Embryonic facial prominence (tissue), 1 donor: ENCODE results near the gene KCNF1.

Experiments
- DNase-seq: peaks from one replicate; pipeline ENCODE4 v3.0.0-alpha.2; 2016; ENCODE audit errors: extremely low spot score

Gene KCNF1

DNA sequence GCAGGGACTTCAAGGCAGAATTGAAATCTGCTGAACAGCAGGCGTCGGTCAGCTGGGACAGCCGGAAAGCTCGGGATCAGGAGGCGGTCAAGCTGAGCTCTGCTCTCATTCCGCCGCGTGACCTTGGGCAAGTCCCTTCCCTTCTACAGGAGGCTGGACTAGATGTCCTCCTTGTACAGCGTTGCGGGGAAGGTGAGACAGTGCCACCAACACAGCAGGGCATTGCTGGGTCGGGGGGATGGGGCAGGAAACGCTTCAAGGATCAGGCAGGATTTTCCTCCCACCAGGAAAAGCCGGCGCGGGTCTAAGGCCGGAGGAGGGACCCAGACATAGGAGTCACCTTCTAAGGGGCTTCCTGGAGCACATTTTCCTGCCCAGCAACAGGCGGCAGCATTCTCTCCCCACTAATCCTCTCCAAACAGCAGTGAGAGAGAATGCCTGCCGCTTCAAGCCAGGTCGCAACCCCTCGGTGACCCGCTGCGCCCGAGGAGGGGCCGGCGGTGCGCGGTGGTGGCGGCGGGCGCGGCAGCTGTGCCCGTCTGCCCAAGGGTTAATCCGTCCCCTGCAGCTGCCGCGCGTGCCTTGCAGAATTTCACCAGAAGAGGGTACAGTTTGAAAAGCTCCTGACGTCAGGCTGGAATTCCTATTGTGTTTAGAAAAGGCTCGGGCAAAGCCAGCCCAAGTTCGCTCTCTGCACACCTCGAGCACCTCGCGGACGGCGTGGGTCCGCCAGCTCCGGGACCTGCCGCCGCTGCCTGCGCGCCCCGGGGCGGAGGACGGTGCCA, at the start of gene KCNF1:
Gene KCNF1 (plus strand): TSS at position 644 of the 785 bp plus-strand sequence. CDS start 493 bp downstream, outside the sequence.
- DNase-seq, result peak; percentile 63

DNA sequence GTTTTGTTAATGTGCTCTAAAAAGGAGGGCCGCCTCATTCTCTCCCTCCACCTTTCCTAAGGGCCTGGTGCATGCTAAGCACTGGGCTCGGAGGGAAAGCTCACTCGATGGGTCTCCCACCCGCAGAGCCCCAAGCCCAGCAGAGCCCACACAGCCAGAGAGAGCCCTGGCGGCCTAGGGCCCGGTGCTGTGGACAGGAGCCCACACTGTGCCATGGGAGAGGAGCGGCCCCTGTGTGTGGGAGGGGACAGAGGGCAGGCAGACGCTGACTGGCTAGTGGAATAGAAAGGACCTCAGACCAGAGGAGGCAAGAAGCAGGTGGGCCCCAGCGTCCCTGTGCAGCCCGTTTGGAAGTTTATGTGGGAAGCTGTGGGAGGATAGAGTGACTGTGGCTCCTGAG, 49.4 kb upstream of the KCNF1 start:
- DNase-seq, result no peak

DNA sequence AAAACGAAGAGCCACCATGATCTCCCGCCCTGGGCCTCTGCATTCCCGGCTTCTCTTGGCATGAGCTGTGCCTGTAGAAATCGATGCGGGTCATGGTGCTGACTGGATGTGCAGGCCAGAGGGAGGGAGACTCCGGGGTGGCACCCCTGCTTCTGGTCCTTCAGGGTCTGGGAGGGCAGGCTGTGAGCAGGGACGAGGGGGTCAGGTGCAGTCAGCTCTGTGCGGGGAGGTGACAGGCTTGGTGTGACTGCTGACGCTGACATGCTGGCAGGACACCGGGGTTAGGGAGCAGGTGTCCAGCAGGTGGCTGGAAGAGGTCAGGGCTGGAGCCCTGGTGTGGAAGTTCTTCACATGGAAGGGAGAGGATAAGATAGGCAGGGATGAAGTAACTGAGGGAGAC, 48.7 kb upstream of the KCNF1 start:
- no peak for DNase-seq

DNA sequence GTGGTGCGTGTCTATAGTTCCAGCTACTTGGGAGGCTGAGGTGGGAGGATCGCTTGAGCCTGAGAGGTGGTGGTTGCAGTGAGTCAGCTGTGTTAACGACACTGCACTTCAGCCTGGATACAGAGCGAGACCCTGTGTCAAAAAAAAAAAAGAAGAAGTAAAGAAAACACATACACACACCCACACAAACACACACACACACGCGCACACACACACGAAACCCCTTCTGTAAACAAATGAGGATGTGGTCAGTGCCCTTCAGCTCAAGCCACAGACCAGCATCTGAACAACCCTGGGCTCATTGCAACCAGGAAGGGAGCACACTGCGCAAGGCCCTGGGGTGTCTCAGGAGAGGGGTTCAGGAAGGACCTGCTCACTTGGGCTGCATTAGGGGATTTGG, 47.9 kb upstream of the KCNF1 start:
- no peak for DNase-seq

DNA sequence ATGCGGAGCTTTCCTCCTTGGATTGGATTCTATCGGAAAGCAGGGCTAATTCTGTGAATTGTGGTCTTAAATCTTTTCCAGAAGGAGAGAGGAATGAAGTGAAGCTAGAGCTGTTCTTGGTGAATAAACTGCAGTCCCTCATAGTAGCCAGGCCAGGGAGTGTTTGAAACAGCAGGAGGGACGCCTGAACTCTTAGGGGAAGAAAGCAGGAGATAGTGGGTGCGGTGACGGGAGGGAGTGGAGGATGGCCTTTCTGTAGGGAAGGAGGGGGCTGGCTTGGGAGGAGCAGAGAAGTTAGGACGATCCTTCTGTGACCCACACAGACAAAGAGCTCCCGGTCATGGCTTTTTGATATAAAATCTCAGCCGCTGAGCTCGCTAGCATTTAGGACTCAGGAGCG, 47.5 kb upstream of the KCNF1 start:
- no peak for DNase-seq

GRCh38 chr2:10864861-10865636, 46.7 kb upstream of the KCNF1 start:
- no peak for DNase-seq

GRCh38 chr2:10865841-10866240, 45.9 kb upstream of the KCNF1 start:
- no peak for DNase-seq

DNA sequence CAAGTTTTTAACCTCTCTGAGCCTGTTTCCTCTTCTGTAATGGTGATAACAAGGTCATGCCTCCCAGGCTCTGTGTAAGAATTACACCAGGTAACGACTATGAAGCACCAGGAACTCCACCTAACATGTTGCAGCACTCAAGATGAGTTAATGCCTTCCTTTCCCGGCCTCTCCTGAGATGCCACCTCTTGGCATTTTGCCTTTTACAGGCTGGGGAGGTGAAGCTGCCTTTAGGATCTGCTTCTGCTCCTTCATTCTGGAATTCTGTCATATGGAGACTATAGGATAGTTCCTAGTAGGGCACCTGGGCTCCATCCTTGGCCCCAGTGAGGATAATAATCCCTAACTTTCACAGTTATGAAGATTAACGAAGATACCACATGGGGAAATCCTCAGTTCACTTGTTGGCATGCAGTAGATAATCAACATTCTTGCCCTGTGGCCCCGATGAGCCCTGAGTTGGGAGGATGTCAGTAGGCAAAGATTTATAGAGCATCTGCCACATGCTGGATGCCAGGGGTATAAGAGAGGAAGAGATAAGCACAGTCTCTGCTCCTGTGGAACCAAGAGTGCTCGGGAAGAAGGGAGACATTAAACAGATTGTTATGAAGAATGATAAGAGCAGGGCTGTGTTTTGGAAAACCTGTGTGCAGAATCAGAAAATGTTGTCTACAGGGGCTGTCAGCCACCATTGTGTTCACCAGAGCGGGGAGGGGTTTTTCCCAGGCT, 43.9 kb upstream of the KCNF1 start:
- DNase-seq, result no peak

DNA sequence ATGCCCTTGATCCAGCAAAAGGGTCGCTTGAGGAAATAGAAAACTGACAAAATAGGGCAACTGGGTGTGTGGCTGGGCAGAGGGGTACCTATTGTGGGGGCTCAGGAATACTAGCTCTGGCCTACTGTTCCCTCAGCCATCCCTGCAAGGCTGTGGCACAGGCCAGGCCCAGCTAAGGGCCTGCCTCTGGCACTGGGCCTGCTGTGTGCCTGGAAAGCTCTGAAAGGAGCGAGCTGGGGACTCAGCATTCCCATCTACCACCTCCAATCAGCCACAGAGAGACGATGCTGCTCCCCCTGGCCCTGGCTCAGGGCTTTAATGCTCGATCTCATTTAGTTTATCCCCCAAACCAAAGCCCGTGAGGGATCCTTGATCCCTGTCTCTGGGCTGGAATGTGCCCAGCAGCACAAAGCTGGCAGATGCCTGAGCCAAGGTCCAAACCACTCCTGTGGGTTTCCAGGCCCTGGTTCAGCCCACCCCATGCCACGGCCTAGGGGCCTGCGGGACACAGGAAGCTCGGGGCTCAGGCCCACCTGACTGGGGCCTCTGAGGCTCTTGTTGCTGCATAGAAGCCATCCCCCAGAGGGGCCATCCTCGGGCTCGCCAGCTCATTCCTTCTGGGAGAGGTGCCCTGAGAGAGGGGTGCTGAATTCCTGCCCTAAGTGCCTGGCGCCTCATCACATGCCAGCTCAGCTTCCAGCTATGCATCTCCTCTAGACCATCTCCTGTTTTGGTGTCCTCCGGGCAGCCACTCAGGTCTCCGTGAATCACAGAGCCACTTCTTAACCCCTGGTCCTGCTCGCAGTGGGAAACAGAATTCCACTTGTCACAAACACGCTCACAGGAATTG, 43.0 kb upstream of the KCNF1 start:
- DNase-seq, result no peak

- DNase-seq, result no peak
Measured at GRCh38 chr2:10871978-10872377, 39.8 kb upstream of the KCNF1 start.

GRCh38 chr2:10873171-10873570, 38.6 kb upstream of the KCNF1 start:
- DNase-seq, result no peak

DNA sequence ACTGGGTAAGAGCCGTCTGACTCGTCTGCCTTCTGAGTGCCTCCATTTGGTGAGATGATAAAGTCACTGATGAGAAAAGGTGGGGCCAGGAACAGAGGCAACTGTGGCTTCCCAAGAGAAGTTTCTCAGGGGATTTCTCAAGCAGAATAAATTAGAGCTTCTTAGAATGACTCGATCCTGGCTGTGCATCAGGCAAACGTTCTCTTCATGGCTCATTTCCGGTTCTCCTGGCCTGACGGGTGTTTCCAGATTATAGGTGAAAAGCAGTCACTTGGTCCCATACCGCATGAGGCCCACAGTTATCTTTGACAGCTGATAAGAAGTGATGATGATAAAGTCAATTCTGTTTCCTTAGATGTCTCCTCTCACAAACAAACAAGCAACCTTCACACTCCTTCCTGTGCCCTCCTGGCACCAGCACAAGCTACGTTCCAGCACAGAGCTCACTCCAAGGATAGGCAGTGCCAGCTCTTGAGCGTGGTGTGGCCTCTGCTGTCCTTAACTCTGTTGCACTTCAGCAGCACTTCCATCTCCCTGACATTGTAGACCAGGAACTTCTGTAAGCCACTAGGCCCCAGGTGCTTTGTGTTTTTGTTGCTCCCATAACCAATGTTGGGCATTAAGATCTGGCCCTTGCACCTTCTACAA, 37.8 kb upstream of the KCNF1 start:
- DNase-seq, result no peak

GRCh38 chr2:10875126-10875525, 36.6 kb upstream of the KCNF1 start:
- DNase-seq, result no peak

- DNase-seq, result no peak
Measured at GRCh38 chr2:10876394-10876793, 35.3 kb upstream of the KCNF1 start.

DNA sequence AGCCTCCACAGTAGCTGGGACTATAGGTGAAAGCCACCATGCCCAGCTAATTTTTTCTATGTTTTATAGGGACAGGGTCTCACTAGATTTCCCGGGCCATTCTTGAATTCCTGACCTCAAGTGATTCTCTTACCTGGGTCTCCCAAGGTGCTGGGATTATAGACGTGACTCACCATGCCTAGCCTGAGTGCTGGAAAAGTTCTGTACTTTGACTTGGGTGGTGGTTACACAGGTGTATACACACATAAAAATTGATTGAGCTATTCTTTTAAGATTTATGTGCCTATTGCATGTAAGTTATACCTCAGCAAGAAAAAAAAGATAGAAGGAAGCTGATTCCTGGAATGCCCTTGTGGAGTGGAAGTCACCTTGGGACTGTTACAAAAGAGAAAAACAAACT, 34.8 kb upstream of the KCNF1 start:
- no peak for DNase-seq

DNA sequence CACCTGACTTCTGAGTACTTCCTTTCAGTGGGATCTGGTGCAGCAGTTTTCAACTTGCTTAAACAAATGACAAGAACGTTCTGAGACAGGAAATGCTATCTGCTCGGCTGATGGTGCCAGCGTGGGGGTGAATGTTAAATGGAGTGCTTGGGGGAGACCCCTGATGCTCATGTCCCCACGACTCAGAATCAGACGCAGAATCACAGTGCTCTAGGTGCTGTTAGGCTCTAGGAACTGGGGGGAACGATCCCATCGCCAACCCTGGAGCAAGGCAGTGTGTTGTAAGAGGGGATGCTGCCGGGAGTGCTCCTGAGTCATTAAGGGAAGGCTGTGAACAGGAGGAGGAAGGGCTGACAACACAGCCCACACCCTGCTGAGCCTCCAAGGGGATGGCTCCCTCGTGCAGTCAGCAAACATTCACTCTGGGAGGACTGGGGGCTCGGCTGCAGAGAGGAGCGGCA, 34.1 kb upstream of the KCNF1 start:
- DNase-seq, result no peak

- DNase-seq, result no peak
Measured at GRCh38 chr2:10878268-10878915, 33.3 kb upstream of the KCNF1 start.

DNA sequence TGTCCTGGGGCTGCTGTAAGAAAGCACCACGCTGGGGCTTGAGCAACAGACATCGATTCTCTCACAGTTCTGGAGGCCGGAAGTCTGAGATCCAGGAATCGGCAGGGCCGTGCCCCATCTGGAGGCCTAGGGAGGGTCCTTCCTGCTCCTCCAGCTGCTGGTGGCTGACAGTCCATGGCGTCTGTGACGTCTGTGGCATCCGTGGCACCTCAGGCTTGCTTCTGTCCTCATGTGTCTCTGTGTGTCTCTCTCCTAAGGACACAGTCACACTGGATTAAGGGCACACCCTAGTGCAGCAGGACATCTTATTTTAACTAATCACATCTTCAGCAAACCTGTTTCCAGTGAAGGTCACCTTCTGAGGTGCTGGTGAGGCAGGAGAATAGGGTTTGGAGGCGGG, 32.6 kb upstream of the KCNF1 start:
- DNase-seq, result no peak

GRCh38 chr2:10879624-10880585, 31.8 kb upstream of the KCNF1 start:
- no peak for DNase-seq
